SK-N-SH (cell line): ENCODE results near the gene KMT2C.

ENCODE experiments used
- EP300 ChIP-seq, 2 experiments: IDR thresholded peaks; 2 replicates each; pipeline versions ENCODE4 v1.4.0 to v1.6.1; 2012; ENCODE audit warnings: borderline replicate concordance in 1 of 2, low read depth in 1 of 2, low read length in 1 of 2
- MXI1 ChIP-seq: IDR thresholded peaks from 2 replicates; pipeline ENCODE4 v1.6.1; 2012; ENCODE audit warnings: mild to moderate bottlenecking, low read depth, low read length, improper control_type of control experiment
- RCOR1 ChIP-seq: fragments of 150-350 bp; IDR thresholded peaks from 2 replicates; pipeline ENCODE4 v1.6.1; 2017; ENCODE audit warnings: antibody characterized with exemption, low read length
- RFX5 ChIP-seq: IDR thresholded peaks from 2 replicates; pipeline ENCODE4 v1.6.1; 2012; ENCODE audit warnings: mild to moderate bottlenecking, improper control_type of control experiment, low read length
- TAF1 ChIP-seq: IDR thresholded peaks from 2 replicates; pipeline ENCODE4 v1.6.1; 2012; ENCODE audit warnings: low read depth, mild to moderate bottlenecking, low read length, moderate library complexity, borderline replicate concordance
- TF ChIP-seq, protein P1 (sequence below): fragments of 200-600 bp; sonication (generic); IDR thresholded peaks from 2 replicates; pipeline ENCODE4 v1.6.1; 2017; ENCODE audit warnings: antibody characterized with exemption, mild to moderate bottlenecking, moderate library complexity
- TF ChIP-seq, protein P2 (sequence below): IDR thresholded peaks from 2 replicates; pipeline ENCODE4 v1.4.0; 2012; ENCODE audit warnings: low read depth
- TF ChIP-seq, protein P3 (sequence below): IDR thresholded peaks from 2 replicates; pipeline ENCODE4 v1.4.0; 2012; ENCODE audit warnings: low read depth, borderline replicate concordance

DNA sequence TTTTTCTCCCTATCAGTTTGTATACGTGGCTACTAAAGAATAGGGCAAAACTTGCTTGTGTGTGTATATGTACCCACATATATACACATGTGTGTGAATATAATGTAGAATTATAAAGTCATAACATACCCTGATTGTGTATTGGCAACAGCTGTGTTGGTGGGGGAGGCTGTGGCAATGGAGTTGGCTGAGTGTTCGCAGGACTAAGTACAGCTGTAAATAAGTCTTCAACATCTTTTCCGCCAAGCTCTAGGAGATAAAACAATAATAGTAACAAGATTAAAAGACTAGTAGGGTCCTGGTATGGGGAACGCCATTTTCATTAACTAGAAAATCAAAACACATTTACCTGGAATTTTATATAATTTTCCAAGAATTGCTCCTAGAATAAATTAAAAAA lies 241.9 kb downstream of the KMT2C start:
- TF ChIP-seq, protein P1, sequence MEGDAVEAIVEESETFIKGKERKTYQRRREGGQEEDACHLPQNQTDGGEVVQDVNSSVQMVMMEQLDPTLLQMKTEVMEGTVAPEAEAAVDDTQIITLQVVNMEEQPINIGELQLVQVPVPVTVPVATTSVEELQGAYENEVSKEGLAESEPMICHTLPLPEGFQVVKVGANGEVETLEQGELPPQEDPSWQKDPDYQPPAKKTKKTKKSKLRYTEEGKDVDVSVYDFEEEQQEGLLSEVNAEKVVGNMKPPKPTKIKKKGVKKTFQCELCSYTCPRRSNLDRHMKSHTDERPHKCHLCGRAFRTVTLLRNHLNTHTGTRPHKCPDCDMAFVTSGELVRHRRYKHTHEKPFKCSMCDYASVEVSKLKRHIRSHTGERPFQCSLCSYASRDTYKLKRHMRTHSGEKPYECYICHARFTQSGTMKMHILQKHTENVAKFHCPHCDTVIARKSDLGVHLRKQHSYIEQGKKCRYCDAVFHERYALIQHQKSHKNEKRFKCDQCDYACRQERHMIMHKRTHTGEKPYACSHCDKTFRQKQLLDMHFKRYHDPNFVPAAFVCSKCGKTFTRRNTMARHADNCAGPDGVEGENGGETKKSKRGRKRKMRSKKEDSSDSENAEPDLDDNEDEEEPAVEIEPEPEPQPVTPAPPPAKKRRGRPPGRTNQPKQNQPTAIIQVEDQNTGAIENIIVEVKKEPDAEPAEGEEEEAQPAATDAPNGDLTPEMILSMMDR = no peak
- TF ChIP-seq, protein P2, sequence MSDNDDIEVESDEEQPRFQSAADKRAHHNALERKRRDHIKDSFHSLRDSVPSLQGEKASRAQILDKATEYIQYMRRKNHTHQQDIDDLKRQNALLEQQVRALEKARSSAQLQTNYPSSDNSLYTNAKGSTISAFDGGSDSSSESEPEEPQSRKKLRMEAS = no peak
- TF ChIP-seq EP300 (IDR thresholded peaks at IDR 0.05; ENCODE audit: borderline replicate concordance in 1 of 2, low read depth in 1 of 2, low read length in 1 of 2) (no peak), RFX5 (no peak), MXI1 (no peak), TAF1 (no peak), RCOR1 (no peak)
- TF ChIP-seq, protein P3, sequence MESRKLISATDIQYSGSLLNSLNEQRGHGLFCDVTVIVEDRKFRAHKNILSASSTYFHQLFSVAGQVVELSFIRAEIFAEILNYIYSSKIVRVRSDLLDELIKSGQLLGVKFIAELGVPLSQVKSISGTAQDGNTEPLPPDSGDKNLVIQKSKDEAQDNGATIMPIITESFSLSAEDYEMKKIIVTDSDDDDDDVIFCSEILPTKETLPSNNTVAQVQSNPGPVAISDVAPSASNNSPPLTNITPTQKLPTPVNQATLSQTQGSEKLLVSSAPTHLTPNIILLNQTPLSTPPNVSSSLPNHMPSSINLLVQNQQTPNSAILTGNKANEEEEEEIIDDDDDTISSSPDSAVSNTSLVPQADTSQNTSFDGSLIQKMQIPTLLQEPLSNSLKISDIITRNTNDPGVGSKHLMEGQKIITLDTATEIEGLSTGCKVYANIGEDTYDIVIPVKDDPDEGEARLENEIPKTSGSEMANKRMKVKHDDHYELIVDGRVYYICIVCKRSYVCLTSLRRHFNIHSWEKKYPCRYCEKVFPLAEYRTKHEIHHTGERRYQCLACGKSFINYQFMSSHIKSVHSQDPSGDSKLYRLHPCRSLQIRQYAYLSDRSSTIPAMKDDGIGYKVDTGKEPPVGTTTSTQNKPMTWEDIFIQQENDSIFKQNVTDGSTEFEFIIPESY = no peak
